Measurements from ENCODE around the gene ZEB1. TPM values are rescaled to one million over a fixed set of nuclear protein-coding genes. Genes with fewer than 3 reads are reported as not detected.

ZEB1 gene
- total and polyA plus RNA-seq, 12 donors = 10.6 to 125 (median 96.4) TPM

DNA sequence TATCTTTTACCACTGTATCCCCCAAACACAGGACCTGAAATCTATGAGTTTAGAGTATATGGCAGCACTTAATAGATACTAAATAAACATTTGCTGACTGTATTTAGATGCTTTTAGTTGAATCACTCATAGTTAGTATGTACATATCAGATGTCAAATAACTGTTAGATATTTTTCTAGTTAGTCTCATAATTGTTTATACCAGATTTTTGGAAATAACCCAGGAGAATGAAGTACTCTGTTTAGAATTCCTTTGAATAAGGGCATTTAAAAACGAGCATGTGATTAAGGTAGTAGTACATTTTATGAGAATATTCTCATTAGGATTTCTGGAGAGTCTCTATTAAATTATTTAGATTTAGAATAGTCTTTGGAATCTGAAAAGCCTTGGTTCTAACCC, 22.3 kb upstream of the ZEB1 start:
- no peak for DNase-seq

DNA sequence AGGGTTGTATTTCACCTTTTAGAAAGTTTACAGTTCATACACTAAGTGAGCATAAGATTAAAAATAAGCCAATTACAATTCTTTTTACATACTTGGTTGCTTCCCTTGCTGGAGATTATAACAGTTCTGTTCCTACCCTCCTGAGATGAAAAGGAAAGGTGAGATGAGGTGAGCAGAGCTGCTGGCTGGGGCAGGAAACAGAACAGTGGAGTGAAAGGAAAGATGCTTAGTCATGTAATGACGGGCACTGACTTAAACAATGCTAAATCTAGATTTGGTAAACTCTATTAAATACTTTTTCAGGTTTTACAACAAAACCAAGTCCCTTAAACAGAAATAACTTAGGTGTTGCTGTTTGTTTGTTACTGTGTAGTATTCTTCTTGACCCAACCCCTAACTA, 19.9 kb upstream of the ZEB1 start:
- H3K4me1 ChIP-seq = peaks cover 0 to 7% (median 0%) of the 10 kb centered on the region in 9 donors
- no peaks in the 10 kb centered on the region for H3K36me3 ChIP-seq
- ATAC-seq = no peak
- no peak overlapping the region for H3K27ac ChIP-seq
- WGBS, 2 donors = 37 to 43% methylated on average over 1 of the region's 1 CpG
- H3K9me3 ChIP-seq = no peaks in the 10 kb centered on the region
- no peak overlapping the region for H3K4me3 ChIP-seq
- intact Hi-C loops (cut with DNase I) = no loop called here
- TF ChIP-seq, protein P1, sequence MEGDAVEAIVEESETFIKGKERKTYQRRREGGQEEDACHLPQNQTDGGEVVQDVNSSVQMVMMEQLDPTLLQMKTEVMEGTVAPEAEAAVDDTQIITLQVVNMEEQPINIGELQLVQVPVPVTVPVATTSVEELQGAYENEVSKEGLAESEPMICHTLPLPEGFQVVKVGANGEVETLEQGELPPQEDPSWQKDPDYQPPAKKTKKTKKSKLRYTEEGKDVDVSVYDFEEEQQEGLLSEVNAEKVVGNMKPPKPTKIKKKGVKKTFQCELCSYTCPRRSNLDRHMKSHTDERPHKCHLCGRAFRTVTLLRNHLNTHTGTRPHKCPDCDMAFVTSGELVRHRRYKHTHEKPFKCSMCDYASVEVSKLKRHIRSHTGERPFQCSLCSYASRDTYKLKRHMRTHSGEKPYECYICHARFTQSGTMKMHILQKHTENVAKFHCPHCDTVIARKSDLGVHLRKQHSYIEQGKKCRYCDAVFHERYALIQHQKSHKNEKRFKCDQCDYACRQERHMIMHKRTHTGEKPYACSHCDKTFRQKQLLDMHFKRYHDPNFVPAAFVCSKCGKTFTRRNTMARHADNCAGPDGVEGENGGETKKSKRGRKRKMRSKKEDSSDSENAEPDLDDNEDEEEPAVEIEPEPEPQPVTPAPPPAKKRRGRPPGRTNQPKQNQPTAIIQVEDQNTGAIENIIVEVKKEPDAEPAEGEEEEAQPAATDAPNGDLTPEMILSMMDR (IDR thresholded peaks at IDR 0.05) = no peak
- no peaks in the 10 kb centered on the region for H3K27me3 ChIP-seq
- DNase-seq = no peak

More for the DNA sequence above, 22.3 kb upstream of the ZEB1 start:
- 82 to 98% methylated on average over 1 of the region's 1 CpG for WGBS, 2 donors
- Histone ChIP-seq H3K27ac (no peak overlapping the region), H3K36me3 (no peaks in the 10 kb centered on the region), H3K9me3 (no peaks in the 10 kb centered on the region), H3K4me1 (peaks cover 0 to 7% (median 0%) of the 10 kb centered on the region in 9 donors), H3K4me3 (no peak overlapping the region), H3K27me3 (no peaks in the 10 kb centered on the region)
- intact Hi-C loops (cut with DNase I) = no loop called here
- TF ChIP-seq, protein P1 (IDR thresholded peaks at IDR 0.05) = no peak
- no peak for ATAC-seq

DNA sequence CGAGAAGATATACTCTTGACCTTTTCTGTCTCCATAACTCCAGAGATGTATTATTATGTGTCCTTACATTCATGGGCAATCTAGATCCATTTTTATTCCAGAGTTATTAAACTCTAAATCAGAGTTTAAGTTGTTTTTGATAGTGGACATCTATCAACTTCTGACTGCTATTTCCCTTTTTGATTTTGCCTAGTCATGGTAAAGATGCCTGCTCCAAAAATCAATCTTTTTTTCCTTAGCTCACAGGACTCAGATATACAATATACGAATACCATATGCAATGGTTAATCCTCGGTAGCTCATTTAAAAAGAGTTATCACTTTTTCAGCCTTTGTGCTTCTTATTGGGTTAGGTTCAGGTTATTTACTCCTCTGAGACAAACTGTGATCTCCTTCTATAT, 15.8 kb upstream of the ZEB1 start:
- Histone ChIP-seq H3K9me3 (peaks cover 0 to 2% (median 0%) of the 10 kb centered on the region in 11 donors), H3K27me3 (no peaks in the 10 kb centered on the region), H3K4me3 (no peak overlapping the region), H3K4me1 (peaks cover 0 to 7% (median 0%) of the 10 kb centered on the region in 9 donors), H3K36me3 (no peaks in the 10 kb centered on the region), H3K27ac (no peak overlapping the region)
- intact Hi-C loops (cut with DNase I) = no loop called here
- no peak for DNase-seq
- TF ChIP-seq, protein P1 (IDR thresholded peaks at IDR 0.05) = no peak
- WGBS, 2 donors = 77 to 82% methylated on average over 3 of the region's 3 CpGs
- no peak for ATAC-seq

DNA sequence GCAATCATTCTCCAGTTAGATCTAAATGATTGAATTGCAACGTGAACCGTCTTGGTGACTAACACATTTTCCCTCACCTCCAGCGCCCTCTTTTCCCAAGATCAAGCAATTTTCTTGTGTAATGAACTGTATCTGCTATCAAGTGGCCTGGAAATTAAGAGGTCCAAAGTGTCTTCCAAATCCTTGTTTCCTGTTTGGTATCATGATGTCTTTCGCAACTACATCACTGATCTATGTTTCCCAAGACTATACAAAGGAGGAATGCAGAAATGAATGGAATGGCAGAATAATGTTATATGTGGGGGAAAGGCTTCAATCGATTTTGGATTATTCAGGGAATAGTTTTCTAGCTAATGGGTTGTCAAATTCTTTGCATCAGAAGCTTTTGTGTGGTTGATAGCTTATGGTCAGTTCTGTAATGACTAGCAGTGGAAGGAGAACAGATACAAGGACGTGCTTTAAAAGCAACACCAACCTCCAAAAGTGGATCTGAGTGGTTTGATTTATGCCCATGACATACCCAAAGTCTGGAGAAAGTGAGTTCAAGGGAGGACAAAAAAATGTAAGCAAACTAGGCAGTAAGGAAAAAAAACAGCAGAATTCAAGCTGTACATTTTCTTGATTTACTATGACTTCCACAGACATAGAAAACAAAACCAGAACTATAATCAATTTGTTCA, 14.6 kb upstream of the ZEB1 start:
- H3K36me3 ChIP-seq = peaks cover 0 to 9% (median 0%) of the 10 kb centered on the region in 9 donors
- H3K4me3 ChIP-seq = no peak overlapping the region
- H3K9me3 ChIP-seq = peaks cover 0 to 2% (median 0%) of the 10 kb centered on the region in 11 donors
- intact Hi-C loops (cut with DNase I) = no loop called here
- H3K27me3 ChIP-seq = no peaks in the 10 kb centered on the region
- TF ChIP-seq, protein P1 (IDR thresholded peaks at IDR 0.05) = no peak
- ATAC-seq = no peak
- 83 to 90% methylated on average over 6 of the region's 6 CpGs for WGBS, 2 donors
- no peaks in the 10 kb centered on the region for H3K4me1 ChIP-seq
- H3K27ac ChIP-seq = no peak overlapping the region
- DNase-seq = no peak

Measured in heart right ventricle (tissue), 16 donors.